Measurements from ENCODE around the gene ZNF341. TPM values are rescaled to one million over a fixed set of nuclear protein-coding genes. Genes with fewer than 3 reads are reported as not detected.

ZNF341 gene
- total RNA-seq (9.1 and 9.9 TPM in 2 replicates), polyA plus RNA-seq (10.0 and 10.9 TPM in 2 replicates), polyA minus RNA-seq (7.7 and 9.7 TPM in 2 replicates)
- total RNA-seq (2013), result 3.8 TPM

DNA sequence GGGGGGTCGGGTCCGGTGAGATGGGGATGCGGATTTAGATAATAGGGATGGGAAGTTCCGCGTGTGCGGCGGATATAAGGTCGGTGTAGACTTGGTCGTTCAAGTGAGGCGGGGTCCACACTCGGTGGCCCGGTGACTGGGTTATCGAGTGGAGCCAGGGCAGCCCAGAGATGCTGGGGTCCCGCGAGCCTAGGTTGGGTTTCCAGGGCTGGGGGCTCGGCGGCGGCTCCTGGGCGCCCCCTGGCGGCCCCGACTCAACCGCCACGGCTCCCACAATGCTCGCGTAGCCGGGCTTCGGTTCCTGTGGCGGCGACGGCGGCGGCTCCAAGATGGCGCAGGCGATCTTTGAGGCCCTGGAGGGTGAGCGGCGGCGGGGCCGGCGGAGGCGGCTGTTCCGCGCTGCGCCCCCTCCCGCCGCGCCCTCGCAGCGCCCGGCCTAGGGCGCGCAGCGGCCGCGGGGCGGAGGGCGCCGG, at the start of gene ZNF341:
Gene ZNF341, plus strand, starts transcription at position 304 of the 473 bp plus-strand sequence. Its CDS starts 26 bp downstream, at position 330.
- no peak for DNase-seq
- ChIA-PET CTCF (interaction anchor here (0.6 to 2.7 kb wide), 11 partner anchors 23 to 381 kb away, joined by 3 to 21 read pairs (median 4); partner anchors contain the start of genes ACTL10 and CHMP4B), POLR2A (interaction anchor here (0.5 to 3.5 kb wide), 11 partner anchors 12 to 322 kb away, joined by 3 to 31 read pairs (median 6); partner anchors contain the start of genes ACTL10, CHMP4B, E2F1 and PXMP4)
- H3K36me3 ChIP-seq (replicated peaks in 1 of 2; ENCODE audit: control extremely low read depth in 1 of 2, control insufficient read depth in 1 of 2, extremely low read depth in 1 of 2, insufficient read depth in 2 of 2, low read length in 1 of 2), result no peaks in the 10 kb centered on the region
- peaks cover 1 to 17% (median 9%) of the 10 kb centered on the region in 3 donors for H3K9me3 ChIP-seq (ENCODE audit: control extremely low read depth in 1 of 3, control insufficient read depth in 2 of 3, insufficient read depth in 1 of 3, low read length in 2 of 3)
- no peaks in the 10 kb centered on the region for H4K20me1 ChIP-seq (ENCODE audit: control insufficient read depth, insufficient read depth, low read length, poor library complexity, severe bottlenecking)
- no peak for TF ChIP-seq EZH2 (IDR thresholded peaks at IDR 0.05; ENCODE audit: borderline replicate concordance, insufficient read depth, low read depth, low read length, poor library complexity, severe bottlenecking)
- TF ChIP-seq, protein P1, sequence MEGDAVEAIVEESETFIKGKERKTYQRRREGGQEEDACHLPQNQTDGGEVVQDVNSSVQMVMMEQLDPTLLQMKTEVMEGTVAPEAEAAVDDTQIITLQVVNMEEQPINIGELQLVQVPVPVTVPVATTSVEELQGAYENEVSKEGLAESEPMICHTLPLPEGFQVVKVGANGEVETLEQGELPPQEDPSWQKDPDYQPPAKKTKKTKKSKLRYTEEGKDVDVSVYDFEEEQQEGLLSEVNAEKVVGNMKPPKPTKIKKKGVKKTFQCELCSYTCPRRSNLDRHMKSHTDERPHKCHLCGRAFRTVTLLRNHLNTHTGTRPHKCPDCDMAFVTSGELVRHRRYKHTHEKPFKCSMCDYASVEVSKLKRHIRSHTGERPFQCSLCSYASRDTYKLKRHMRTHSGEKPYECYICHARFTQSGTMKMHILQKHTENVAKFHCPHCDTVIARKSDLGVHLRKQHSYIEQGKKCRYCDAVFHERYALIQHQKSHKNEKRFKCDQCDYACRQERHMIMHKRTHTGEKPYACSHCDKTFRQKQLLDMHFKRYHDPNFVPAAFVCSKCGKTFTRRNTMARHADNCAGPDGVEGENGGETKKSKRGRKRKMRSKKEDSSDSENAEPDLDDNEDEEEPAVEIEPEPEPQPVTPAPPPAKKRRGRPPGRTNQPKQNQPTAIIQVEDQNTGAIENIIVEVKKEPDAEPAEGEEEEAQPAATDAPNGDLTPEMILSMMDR (IDR thresholded peaks at IDR 0.05), result peak; percentile 84
- H3K4me1 ChIP-seq (ENCODE audit: control insufficient read depth in 2 of 2, insufficient read depth in 2 of 2, low read length in 2 of 2), result peaks cover 20 to 29% of the 10 kb centered on the region in 2 donors
- H3K4me3 Mint-ChIP-seq, result peak within 1 kb of the TSS; percentile 98
- intact Hi-C loops (cut with micrococcal nuclease), result loop anchor here (1.0 to 2.0 kb wide), 9 partner anchors 25 to 381 kb away; partner anchors contain the start of genes CHMP4B, E2F1, EIF2S2 and NECAB3
- peak within 1 kb of the TSS; percentile 96 for H3K27ac Mint-ChIP-seq
- 2% methylated on average over 57 of the region's 57 CpGs for WGBS (ENCODE audit: insufficient coverage)
- peak within 1 kb of the TSS; percentile 61 to 81 for H3K27ac ChIP-seq (ENCODE audit: low read length in 2 of 2)
- peak within 1 kb of the TSS; percentile 63 to 84 (median 68) for H3K4me3 ChIP-seq (ENCODE audit: control extremely low read depth in 1 of 5, extremely low read depth in 1 of 5, insufficient read depth in 1 of 5, low read depth in 2 of 5, low read length in 4 of 5)
- peaks cover 2% of the 10 kb centered on the region for H3K79me2 ChIP-seq (ENCODE audit: control insufficient read depth, insufficient read depth, low read length)
- H3K4me2 ChIP-seq (replicated peaks; ENCODE audit: low read depth, low read length, poor library complexity, severe bottlenecking), result peak within 1 kb of the TSS; percentile 97
- H3K27me3 Mint-ChIP-seq, result no peaks in the 10 kb centered on the region
- peak within 1 kb of the TSS; percentile 69 for H3K9ac ChIP-seq (ENCODE audit: low read length)
- peak within 1 kb of the TSS; percentile 93 for H2AFZ ChIP-seq (ENCODE audit: insufficient read depth, low read depth, low read length, poor library complexity, severe bottlenecking)
- H3K4me1 Mint-ChIP-seq, result peaks cover 24% of the 10 kb centered on the region
- ATAC-seq (ENCODE audit: low read depth), result peak; percentile 74
- no peaks in the 10 kb centered on the region for H3K27me3 ChIP-seq (replicated peaks in 1 of 4; ENCODE audit: control extremely low read depth in 1 of 4, control insufficient read depth in 3 of 4, insufficient read depth in 4 of 4, low read length in 3 of 4)
- peaks cover 2% of the 10 kb centered on the region for H3K9me3 Mint-ChIP-seq (ENCODE audit: insufficient read depth)
